HG03039 (cell line): Measurements from ENCODE around the gene COPS7A.
A peak's percentile ranks its signal among the peaks of the same experiment; 100 is the strongest.

Experiments
- ATAC-seq: cut with Tn5 transposase; IDR thresholded peaks from one replicate; pipeline ENCODE4 v1.9.1; 2021; ENCODE audit warnings: mild to moderate bottlenecking, moderate library complexity; ENCODE audit not compliant: unreplicated experiment

COPS7A gene

GRCh38 chr12:6723607-6724408 lies at the start of gene COPS7A:
Gene COPS7A (plus strand): TSS chr12:6724046. CDS start chr12:6724657, 611 bp downstream.
- peak; percentile 91 for ATAC-seq

GRCh38 chr12:6676962-6677361 lies 46.9 kb upstream of the COPS7A start:
- ATAC-seq: no peak

GRCh38 chr12:6684609-6685008 lies 39.2 kb upstream of the COPS7A start:
- ATAC-seq: no peak

GRCh38 chr12:6685814-6686213 lies 38.0 kb upstream of the COPS7A start:
- no peak for ATAC-seq

- ATAC-seq: no peak
These were observed 35.3 kb upstream of the COPS7A start for GRCh38 chr12:6688543-6688998.

GRCh38 chr12:6688999-6689882 lies 34.6 kb upstream of the COPS7A start, which contains the start of gene ZNF384:
Gene ZNF384 (minus strand): TSS chr12:6689375. CDS start chr12:6679520, 9,855 bp downstream.
- peak; percentile 68 for ATAC-seq

- ATAC-seq: no peak
These were observed 32.4 kb upstream of the COPS7A start for GRCh38 chr12:6691473-6691872.

GRCh38 chr12:6692888-6693287 lies 31.0 kb upstream of the COPS7A start:
- ATAC-seq: no peak

- no peak for ATAC-seq
These were observed 30.0 kb upstream of the COPS7A start for GRCh38 chr12:6693832-6694355.

GRCh38 chr12:6694701-6695100 lies 29.1 kb upstream of the COPS7A start:
- no peak for ATAC-seq

- no peak for ATAC-seq
These were observed 28.4 kb upstream of the COPS7A start for GRCh38 chr12:6695313-6696045.

- ATAC-seq: no peak
These were observed 26.9 kb upstream of the COPS7A start for GRCh38 chr12:6696690-6697583.

- ATAC-seq: no peak
These were observed 26.1 kb upstream of the COPS7A start for GRCh38 chr12:6697584-6698351.

GRCh38 chr12:6698352-6699046 lies 25.3 kb upstream of the COPS7A start:
- no peak for ATAC-seq

- ATAC-seq: no peak
These were observed 24.4 kb upstream of the COPS7A start for GRCh38 chr12:6699259-6699988.

- ATAC-seq: no peak
These were observed 23.7 kb upstream of the COPS7A start for GRCh38 chr12:6699989-6700645.

GRCh38 chr12:6700646-6701051 lies 23.2 kb upstream of the COPS7A start, which contains the start of gene PIANP:
Gene PIANP (minus strand): TSS chr12:6700815. CDS start chr12:6698061, 2,754 bp downstream.
- no peak for ATAC-seq
